K562 (cell line): Measurements from ENCODE around the gene CAPN7. TPM values are rescaled to one million over a fixed set of nuclear protein-coding genes. Genes with fewer than 3 reads are reported as not detected.

Experiments used
- E2F3 ChIP-seq: fragments of 250-450 bp; sonication (Bioruptor Pico); IDR thresholded peaks from 2 replicates; pipeline ENCODE4 v1.4.0; 2020; ENCODE audit warnings: mild to moderate bottlenecking
- FUS ChIP-seq: fragments of 200-400 bp; formaldehyde crosslinking; optimal IDR thresholded peaks from 2 replicates; pipeline ENCODE3; 2017; ENCODE audit warnings: low read depth, low read length
- GTF2A2 ChIP-seq: IDR thresholded peaks from 2 replicates; pipeline ENCODE4 v1.6.1; 2016; ENCODE audit warnings: mild to moderate bottlenecking, missing genetic modification characterization, missing compliant biosample characterization
- KHSRP ChIP-seq: fragments of 450-650 bp; IDR thresholded peaks from 2 replicates; pipeline ENCODE4 v1.6.1; 2017
- MTA1 ChIP-seq: fragments of 450-650 bp; IDR thresholded peaks from 2 replicates; pipeline ENCODE4 v1.6.1; 2017; ENCODE audit warnings: borderline replicate concordance
- NCOA6 ChIP-seq: fragments of 450-650 bp; IDR thresholded peaks from 2 replicates; pipeline ENCODE4 v1.6.1; 2017; ENCODE audit warnings: mild to moderate bottlenecking
- ZNF324 ChIP-seq: fragments of 250-450 bp; sonication (Bioruptor Pico); IDR thresholded peaks from 2 replicates; pipeline ENCODE4 v1.4.0; 2020; ENCODE audit warnings: mild to moderate bottlenecking
- ZNF699 ChIP-seq: fragments of 250-450 bp; sonication (Bioruptor Pico); IDR thresholded peaks from 2 replicates; pipeline ENCODE4 v1.8.0; 2021; ENCODE audit warnings: mild to moderate bottlenecking, moderate library complexity; ENCODE audit not compliant: insufficient replicate concordance
- ZNF766 ChIP-seq: fragments of 200-800 bp; sonication (Bioruptor generic); conservative IDR thresholded peaks from 2 replicates; pipeline ENCODE4 v1.6.1; 2016; ENCODE audit warnings: missing genetic modification characterization, missing compliant biosample characterization
- polyA plus RNA-seq, 8 experiments: library from polyadenylated mRNA; depleted of rRNA in 4 of 8; stranded (reverse) in 5 of 8; unstranded in 3 of 8; fragments of >200 nt; fragmentation: Nextera tagmentation in 2 of 8; fragmentation: Illumina TruSeq in 1 of 8; extraction: Ambion mirVana in 2 of 8; extraction: Trizol in 1 of 8; gene quantifications; 2 replicates each; pipeline versions ENCODE4 v1.2.1 to v1.2.3, GENCODE V29; 2011 to 2014; ENCODE audit warnings: inconsistent platforms in 1 of 8, missing spikeins in 1 of 8
- total RNA-seq, 7 experiments: library from RNA; depleted of rRNA in 6 of 7; stranded (reverse); fragments of >200 nt in 6 of 7; fragmentation: Illumina TruSeq in 2 of 7; extraction: Trizol in 2 of 7; gene quantifications; 2 replicates each; pipeline versions ENCODE4 v1.2.1 to v1.2.3, GENCODE V29; 2011 to 2021; ENCODE audit warnings: low replicate concordance in 1 of 7
- TF ChIP-seq, protein P1 (sequence below): fragments of 200-800 bp; sonication (Bioruptor generic); IDR thresholded peaks from 2 replicates; pipeline ENCODE4 v1.6.1; 2016; ENCODE audit warnings: missing genetic modification characterization, missing compliant biosample characterization
- TF ChIP-seq, protein P2 (sequence below): IDR thresholded peaks from 2 replicates; pipeline ENCODE4 v1.6.1; 2014; ENCODE audit warnings: antibody characterized with exemption
- TF ChIP-seq, protein P3 (sequence below): fragments of 250-450 bp; sonication (Bioruptor Pico); IDR thresholded peaks from 2 replicates; pipeline ENCODE4 v1.9.0; 2021; ENCODE audit warnings: mild to moderate bottlenecking
- TF ChIP-seq, protein P4 (sequence below): sonication (generic); formaldehyde crosslinking; IDR thresholded peaks from 2 replicates; pipeline ENCODE4 v1.8.0; 2022; ENCODE audit warnings: mild to moderate bottlenecking, missing genetic modification reagents, borderline replicate concordance

CAPN7 gene
- total and polyA plus RNA-seq, 9 of the 15 experiments (the other 6 are each of a cell fraction or from before 2014, with no cell fraction given), result 6.5 to 42.7 (median 32.7) TPM

DNA sequence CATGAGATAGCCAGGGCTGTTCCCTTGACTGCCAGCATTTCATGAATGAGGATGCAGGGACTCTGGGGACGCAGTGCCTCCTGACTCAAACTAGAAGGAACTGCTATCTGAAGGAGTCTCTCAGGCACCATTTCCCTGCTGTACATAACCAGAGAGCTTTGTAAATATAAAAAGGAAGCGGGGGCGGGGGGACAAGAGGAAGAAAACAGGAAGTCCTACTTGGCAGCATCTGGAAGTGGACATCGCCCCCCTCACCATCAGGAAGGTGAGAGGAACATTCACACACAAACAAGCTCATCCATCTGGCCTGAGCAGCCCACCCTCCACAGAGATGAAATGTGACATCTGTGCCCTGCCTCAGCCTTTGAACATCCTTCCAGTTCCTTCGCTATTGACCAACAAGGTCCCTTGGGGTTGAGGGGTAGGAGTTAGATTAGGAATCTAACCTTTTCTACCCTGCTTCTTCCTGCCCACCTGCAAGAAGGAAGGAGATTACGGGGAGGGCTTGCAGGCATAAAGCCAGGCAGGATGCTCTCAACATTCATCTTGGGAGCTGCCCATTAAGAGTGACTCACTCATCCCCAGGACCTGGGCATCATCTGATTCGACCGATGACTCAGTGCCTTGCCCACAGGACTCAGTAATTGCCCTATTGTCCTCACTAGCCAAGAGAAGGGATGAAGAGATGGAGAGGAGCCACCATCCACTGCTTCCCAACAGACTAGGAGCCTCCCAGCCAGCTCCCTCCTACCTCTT is 94.5 kb downstream of the CAPN7 start (continued):
- TF ChIP-seq MTA1 (no peak), FUS (no peak), ZNF324 (no peak), NCOA6 (no peak), E2F3 (CRISPR knock-in tag) (no peak), GTF2A2 (tag) (no peak), ZNF766 (CRISPR knock-in tag) (no peak), KHSRP (no peak), ZNF699 (CRISPR knock-in tag) (no peak)
- TF ChIP-seq, protein P1, sequence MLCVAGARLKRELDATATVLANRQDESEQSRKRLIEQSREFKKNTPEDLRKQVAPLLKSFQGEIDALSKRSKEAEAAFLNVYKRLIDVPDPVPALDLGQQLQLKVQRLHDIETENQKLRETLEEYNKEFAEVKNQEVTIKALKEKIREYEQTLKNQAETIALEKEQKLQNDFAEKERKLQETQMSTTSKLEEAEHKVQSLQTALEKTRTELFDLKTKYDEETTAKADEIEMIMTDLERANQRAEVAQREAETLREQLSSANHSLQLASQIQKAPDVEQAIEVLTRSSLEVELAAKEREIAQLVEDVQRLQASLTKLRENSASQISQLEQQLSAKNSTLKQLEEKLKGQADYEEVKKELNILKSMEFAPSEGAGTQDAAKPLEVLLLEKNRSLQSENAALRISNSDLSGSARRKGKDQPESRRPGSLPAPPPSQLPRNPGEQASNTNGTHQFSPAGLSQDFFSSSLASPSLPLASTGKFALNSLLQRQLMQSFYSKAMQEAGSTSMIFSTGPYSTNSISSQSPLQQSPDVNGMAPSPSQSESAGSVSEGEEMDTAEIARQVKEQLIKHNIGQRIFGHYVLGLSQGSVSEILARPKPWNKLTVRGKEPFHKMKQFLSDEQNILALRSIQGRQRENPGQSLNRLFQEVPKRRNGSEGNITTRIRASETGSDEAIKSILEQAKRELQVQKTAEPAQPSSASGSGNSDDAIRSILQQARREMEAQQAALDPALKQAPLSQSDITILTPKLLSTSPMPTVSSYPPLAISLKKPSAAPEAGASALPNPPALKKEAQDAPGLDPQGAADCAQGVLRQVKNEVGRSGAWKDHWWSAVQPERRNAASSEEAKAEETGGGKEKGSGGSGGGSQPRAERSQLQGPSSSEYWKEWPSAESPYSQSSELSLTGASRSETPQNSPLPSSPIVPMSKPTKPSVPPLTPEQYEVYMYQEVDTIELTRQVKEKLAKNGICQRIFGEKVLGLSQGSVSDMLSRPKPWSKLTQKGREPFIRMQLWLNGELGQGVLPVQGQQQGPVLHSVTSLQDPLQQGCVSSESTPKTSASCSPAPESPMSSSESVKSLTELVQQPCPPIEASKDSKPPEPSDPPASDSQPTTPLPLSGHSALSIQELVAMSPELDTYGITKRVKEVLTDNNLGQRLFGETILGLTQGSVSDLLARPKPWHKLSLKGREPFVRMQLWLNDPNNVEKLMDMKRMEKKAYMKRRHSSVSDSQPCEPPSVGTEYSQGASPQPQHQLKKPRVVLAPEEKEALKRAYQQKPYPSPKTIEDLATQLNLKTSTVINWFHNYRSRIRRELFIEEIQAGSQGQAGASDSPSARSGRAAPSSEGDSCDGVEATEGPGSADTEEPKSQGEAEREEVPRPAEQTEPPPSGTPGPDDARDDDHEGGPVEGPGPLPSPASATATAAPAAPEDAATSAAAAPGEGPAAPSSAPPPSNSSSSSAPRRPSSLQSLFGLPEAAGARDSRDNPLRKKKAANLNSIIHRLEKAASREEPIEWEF (CRISPR knock-in tag), result no peak
- TF ChIP-seq, protein P2, sequence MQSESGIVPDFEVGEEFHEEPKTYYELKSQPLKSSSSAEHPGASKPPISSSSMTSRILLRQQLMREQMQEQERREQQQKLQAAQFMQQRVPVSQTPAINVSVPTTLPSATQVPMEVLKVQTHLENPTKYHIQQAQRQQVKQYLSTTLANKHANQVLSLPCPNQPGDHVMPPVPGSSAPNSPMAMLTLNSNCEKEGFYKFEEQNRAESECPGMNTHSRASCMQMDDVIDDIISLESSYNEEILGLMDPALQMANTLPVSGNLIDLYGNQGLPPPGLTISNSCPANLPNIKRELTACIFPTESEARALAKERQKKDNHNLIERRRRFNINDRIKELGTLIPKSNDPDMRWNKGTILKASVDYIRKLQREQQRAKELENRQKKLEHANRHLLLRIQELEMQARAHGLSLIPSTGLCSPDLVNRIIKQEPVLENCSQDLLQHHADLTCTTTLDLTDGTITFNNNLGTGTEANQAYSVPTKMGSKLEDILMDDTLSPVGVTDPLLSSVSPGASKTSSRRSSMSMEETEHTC, result no peak
- TF ChIP-seq, protein P3, sequence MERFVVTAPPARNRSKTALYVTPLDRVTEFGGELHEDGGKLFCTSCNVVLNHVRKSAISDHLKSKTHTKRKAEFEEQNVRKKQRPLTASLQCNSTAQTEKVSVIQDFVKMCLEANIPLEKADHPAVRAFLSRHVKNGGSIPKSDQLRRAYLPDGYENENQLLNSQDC (CRISPR knock-in tag), result no peak
- TF ChIP-seq, protein P4, sequence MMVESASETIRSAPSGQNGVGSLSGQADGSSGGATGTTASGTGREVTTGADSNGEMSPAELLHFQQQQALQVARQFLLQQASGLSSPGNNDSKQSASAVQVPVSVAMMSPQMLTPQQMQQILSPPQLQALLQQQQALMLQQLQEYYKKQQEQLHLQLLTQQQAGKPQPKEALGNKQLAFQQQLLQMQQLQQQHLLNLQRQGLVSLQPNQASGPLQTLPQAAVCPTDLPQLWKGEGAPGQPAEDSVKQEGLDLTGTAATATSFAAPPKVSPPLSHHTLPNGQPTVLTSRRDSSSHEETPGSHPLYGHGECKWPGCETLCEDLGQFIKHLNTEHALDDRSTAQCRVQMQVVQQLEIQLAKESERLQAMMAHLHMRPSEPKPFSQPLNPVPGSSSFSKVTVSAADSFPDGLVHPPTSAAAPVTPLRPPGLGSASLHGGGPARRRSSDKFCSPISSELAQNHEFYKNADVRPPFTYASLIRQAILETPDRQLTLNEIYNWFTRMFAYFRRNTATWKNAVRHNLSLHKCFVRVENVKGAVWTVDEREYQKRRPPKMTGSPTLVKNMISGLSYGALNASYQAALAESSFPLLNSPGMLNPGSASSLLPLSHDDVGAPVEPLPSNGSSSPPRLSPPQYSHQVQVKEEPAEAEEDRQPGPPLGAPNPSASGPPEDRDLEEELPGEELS, result no peak
